ENCODE measurements around the gene LAMP5. TPM values are rescaled to one million over a fixed set of nuclear protein-coding genes. Genes with fewer than 3 reads are reported as not detected.

LAMP5 gene
- total RNA-seq, 2 donors from 2014 or later, result 0.14 to 0.34 TPM

- Histone ChIP-seq H3K27me3 (replicated peaks; ENCODE audit: insufficient read depth) (peaks cover 6% of the 10 kb centered on the region), H3K27ac (no peak overlapping the region), H3K4me3 (no peak overlapping the region), H3K9me3 (no peaks in the 10 kb centered on the region), H3K36me3 (no peaks in the 10 kb centered on the region), H3K4me1 (replicated peaks) (no peaks in the 10 kb centered on the region)
- no peak for DNase-seq (ENCODE audit: low spot score)
- intact Hi-C loops (cut with DNase I), result no loop called here
- TF ChIP-seq CTCF (IDR thresholded peaks at IDR 0.05), result no peak
- no peak for TF ChIP-seq POLR2A (IDR thresholded peaks at IDR 0.05)
- TF ChIP-seq POLR2AphosphoS5 (IDR thresholded peaks at IDR 0.05), result no peak
- 56% methylated on average over 4 of the region's 4 CpGs for WGBS
These were observed 5.1 kb upstream of the LAMP5 start for GRCh38 chr20:9509246-9509645.

DNA sequence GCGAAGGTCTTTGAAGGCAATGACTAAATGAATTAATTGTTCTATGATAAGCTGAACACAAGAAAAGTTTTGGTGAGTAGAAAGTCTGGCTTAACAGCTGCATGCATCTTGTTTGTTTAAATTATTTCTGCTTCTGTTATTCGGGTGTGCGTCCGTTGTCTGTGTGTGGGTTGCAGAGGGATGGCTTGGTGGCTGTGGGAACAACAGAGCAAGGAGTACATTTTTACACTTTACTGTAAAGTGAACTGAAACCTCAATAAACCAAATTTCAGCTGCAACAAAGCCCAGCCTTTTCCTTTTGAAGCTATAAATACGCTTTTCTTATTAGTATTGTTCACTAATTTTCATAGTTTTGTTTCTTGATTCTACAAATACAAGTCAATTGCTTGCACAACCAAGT lies 3.5 kb upstream of the LAMP5 start:
- Histone ChIP-seq H3K27ac (no peak overlapping the region), H3K4me1 (replicated peaks) (no peaks in the 10 kb centered on the region), H3K4me3 (no peak overlapping the region), H3K27me3 (replicated peaks; ENCODE audit: insufficient read depth) (peaks cover 11% of the 10 kb centered on the region), H3K9me3 (no peaks in the 10 kb centered on the region), H3K36me3 (no peaks in the 10 kb centered on the region)
- TF ChIP-seq POLR2AphosphoS5 (IDR thresholded peaks at IDR 0.05) (no peak), POLR2A (IDR thresholded peaks at IDR 0.05) (no peak), CTCF (IDR thresholded peaks at IDR 0.05) (no peak)
- intact Hi-C loops (cut with DNase I), result no loop called here
- no peak for DNase-seq (ENCODE audit: low spot score)
- 77% methylated on average over 5 of the region's 5 CpGs for WGBS

- Histone ChIP-seq H3K4me1 (replicated peaks) (no peaks in the 10 kb centered on the region), H3K36me3 (no peaks in the 10 kb centered on the region), H3K9me3 (no peaks in the 10 kb centered on the region), H3K27ac (no peak overlapping the region), H3K4me3 (no peak overlapping the region), H3K27me3 (replicated peaks; ENCODE audit: insufficient read depth) (peaks cover 5% of the 10 kb centered on the region)
- 18% methylated on average over 9 of the region's 9 CpGs for WGBS
- TF ChIP-seq POLR2AphosphoS5 (IDR thresholded peaks at IDR 0.05) (no peak), POLR2A (IDR thresholded peaks at IDR 0.05) (no peak), CTCF (IDR thresholded peaks at IDR 0.05) (no peak)
- no peak for DNase-seq (ENCODE audit: low spot score)
- intact Hi-C loops (cut with DNase I), result no loop called here
These were observed 324 bp upstream of the LAMP5 start for GRCh38 chr20:9514072-9514460.

DNA sequence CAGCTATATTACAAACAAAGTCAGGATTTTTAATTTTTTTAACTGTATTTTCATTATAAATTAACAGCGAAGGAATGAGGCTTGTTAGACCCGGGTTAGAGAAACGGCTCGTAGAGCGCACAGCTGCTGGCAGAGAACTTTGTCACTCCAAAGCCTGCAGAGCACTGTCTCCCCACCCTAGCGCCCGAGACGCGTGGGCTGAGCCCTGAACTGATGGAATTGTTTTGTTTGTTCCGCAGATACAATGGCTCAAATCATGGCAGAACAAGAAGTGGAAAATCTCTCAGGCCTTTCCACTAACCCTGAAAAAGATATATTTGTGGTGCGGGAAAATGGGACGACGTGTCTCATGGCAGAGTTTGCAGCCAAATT lies 810 bp downstream of the LAMP5 start:
- Histone ChIP-seq H3K27me3 (replicated peaks; ENCODE audit: insufficient read depth) (peaks cover 5% of the 10 kb centered on the region), H3K9me3 (no peaks in the 10 kb centered on the region), H3K4me1 (replicated peaks) (no peaks in the 10 kb centered on the region), H3K36me3 (no peaks in the 10 kb centered on the region), H3K4me3 (no peak overlapping the region), H3K27ac (no peak overlapping the region)
- no peak for DNase-seq (ENCODE audit: low spot score)
- 14% methylated on average over 13 of the region's 13 CpGs for WGBS
- intact Hi-C loops (cut with DNase I), result no loop called here
- TF ChIP-seq POLR2A (IDR thresholded peaks at IDR 0.05), result no peak

DNA sequence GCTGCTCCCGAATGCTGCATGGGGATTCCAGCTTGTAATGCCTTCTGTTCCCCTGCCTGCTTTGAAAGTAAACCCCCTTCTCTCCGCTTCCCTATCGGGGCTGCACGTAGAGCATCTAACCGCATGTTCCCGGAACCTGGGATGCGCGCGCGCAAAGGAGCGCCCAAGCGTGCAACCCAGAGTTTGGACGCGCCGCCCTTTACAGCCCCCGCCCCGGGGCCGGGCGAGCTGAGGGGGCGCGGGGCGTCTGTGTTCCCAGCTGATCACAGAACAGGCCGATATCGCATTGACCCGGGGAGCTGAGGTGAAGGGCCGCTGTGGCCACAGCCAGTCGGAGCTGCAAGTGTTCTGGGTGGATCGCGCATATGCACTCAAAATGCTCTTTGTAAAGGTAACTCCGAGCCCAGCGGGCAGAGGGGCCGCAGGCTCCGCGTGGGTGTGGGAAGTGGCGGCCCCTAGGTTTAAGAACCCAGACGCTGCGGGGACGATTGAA lies 1.4 kb downstream of the LAMP5 start:
- 6% methylated on average over 38 of the region's 38 CpGs for WGBS

More for the DNA sequence above, 1.4 kb downstream of the LAMP5 start:
- Histone ChIP-seq H3K27me3 (replicated peaks; ENCODE audit: insufficient read depth) (peaks cover 5% of the 10 kb centered on the region), H3K27ac (no peak overlapping the region), H3K4me3 (peak overlapping the region in 1 of 2 donors; percentile 4), H3K9me3 (no peaks in the 10 kb centered on the region), H3K4me1 (replicated peaks) (no peaks in the 10 kb centered on the region), H3K36me3 (no peaks in the 10 kb centered on the region)
- DNase-seq (ENCODE audit: low spot score), result no peak
- intact Hi-C loops (cut with DNase I), result no loop called here
- TF ChIP-seq CTCF (IDR thresholded peaks at IDR 0.05) (no peak), POLR2AphosphoS5 (IDR thresholded peaks at IDR 0.05) (no peak), POLR2A (IDR thresholded peaks at IDR 0.05) (no peak)

All from prostate gland (tissue), 2 donors.